B cell (primary cell): ENCODE data around the gene DDX50. TPM values are rescaled to one million over a fixed set of nuclear protein-coding genes. Genes with fewer than 3 reads are reported as not detected.

Experiments used
- ATAC-seq: fragments of 200-7000 bp; cut with Tn5 transposase; one replicate; pipeline ENCODE4 v1.10.0; 2021; ENCODE audit warnings: low read depth, mild to moderate bottlenecking, moderate number of reproducible peaks, moderate library complexity
- CTCF ChIA-PET: fragments of 350-600 bp; sonication (Branson Sonifier 250); formaldehyde crosslinking; loops from one replicate; lab custom pipeline; 2021; ENCODE audit warnings: antibody characterized with exemption, inconsistent platforms; lab: Charles Lee
- POLR2A ChIA-PET: fragments of 350-600 bp; sonication (Branson Sonifier 250); formaldehyde crosslinking; loops from one replicate; lab custom pipeline; 2021; ENCODE audit warnings: antibody characterized with exemption; lab: Charles Lee
- DNase-seq: peaks from one replicate; pipeline ENCODE4 v3.0.0; 2013
- H2AFZ ChIP-seq: 2 replicates; pipeline ENCODE4 v1.6.1; 2012; ENCODE audit warnings: mild to moderate bottlenecking, low read depth, low read length; ENCODE audit not compliant: insufficient read depth, poor library complexity, severe bottlenecking
- H3K27ac ChIP-seq, 2 donors: 1 replicate in 1 of 2; 2 replicates in 1 of 2; pipeline ENCODE4 v1.5.1; 2012 to 2013; ENCODE audit warnings: low read length in 2 of 2, mild to moderate bottlenecking in 2 of 2, moderate library complexity in 1 of 2
- H3K27me3 ChIP-seq, 4 experiments: fragments of 200-600 bp in 1 of 4; sonication (generic) in 1 of 4; replicated peaks in 1 of 4; 1 replicate in 2 of 4; 2 replicates in 2 of 4; pipeline versions ENCODE4 v1.6.1 to v1.7.0; 2013 to 2016; ENCODE audit warnings: low read length in 3 of 4, mild to moderate bottlenecking in 2 of 4, mixed read lengths in 1 of 4, moderate library complexity in 1 of 4; ENCODE audit not compliant: insufficient read depth in 4 of 4, control insufficient read depth in 3 of 4; ENCODE audit errors: control extremely low read depth in 1 of 4
- H3K36me3 ChIP-seq, 2 experiments: replicated peaks in 1 of 2; 1 replicate in 1 of 2; 2 replicates in 1 of 2; pipeline versions ENCODE4 v1.6.1 to v1.7.1; 2013; ENCODE audit warnings: low read length in 1 of 2; ENCODE audit not compliant: insufficient read depth in 2 of 2, control insufficient read depth in 1 of 2; ENCODE audit errors: control extremely low read depth in 1 of 2, extremely low read depth in 1 of 2
- H3K4me1 ChIP-seq, 2 donors: fragments of 200-600 bp in 1 of 2; sonication (generic) in 1 of 2; 1 replicate in 1 of 2; 2 replicates in 1 of 2; pipeline versions ENCODE4 v1.5.1 to v1.6.1; 2013 to 2017; ENCODE audit warnings: low read length in 2 of 2; ENCODE audit not compliant: control insufficient read depth in 2 of 2, insufficient read depth in 2 of 2
- H3K4me2 ChIP-seq: replicated peaks from 2 replicates; pipeline ENCODE3; 2012; ENCODE audit warnings: mild to moderate bottlenecking, low read depth, low read length; ENCODE audit not compliant: poor library complexity, severe bottlenecking
- H3K4me3 ChIP-seq, 5 experiments: fragments of 200-600 bp in 1 of 5; sonication (generic) in 1 of 5; 1 replicate in 3 of 5; 2 replicates in 2 of 5; pipeline versions ENCODE4 v1.5.1 to v1.7.0; 2011 to 2016; ENCODE audit warnings: low read length in 4 of 5, mild to moderate bottlenecking in 4 of 5, low read depth in 2 of 5, control low read depth in 1 of 5, moderate library complexity in 1 of 5; ENCODE audit not compliant: insufficient read depth in 1 of 5; ENCODE audit errors: control extremely low read depth in 1 of 5, extremely low read depth in 1 of 5
- H3K79me2 ChIP-seq: fragments of 200-600 bp; sonication (generic); one replicate; pipeline ENCODE4 v1.6.0; 2016; ENCODE audit warnings: low read length; ENCODE audit not compliant: control insufficient read depth, insufficient read depth
- H3K9ac ChIP-seq: fragments of 200-600 bp; sonication (generic); 2 replicates; pipeline ENCODE4 v1.6.1; 2017; ENCODE audit warnings: mild to moderate bottlenecking, low read length, moderate library complexity
- H3K9me3 ChIP-seq, 3 donors: one replicate each; pipeline versions ENCODE4 v1.6.1 to v1.7.1; 2013; ENCODE audit warnings: low read length in 2 of 3; ENCODE audit not compliant: control insufficient read depth in 2 of 3, insufficient read depth in 1 of 3; ENCODE audit errors: control extremely low read depth in 1 of 3
- H4K20me1 ChIP-seq: 2 replicates; pipeline ENCODE4 v1.6.0; 2012; ENCODE audit warnings: mild to moderate bottlenecking, low read length; ENCODE audit not compliant: insufficient read depth, control insufficient read depth, poor library complexity, severe bottlenecking
- H3K27ac Mint-ChIP-seq: one replicate; pipeline ENCODE4 v1.8.0; 2021; ENCODE audit warnings: mixed read lengths
- H3K27me3 Mint-ChIP-seq: one replicate; pipeline ENCODE4 v1.8.0; 2021; ENCODE audit warnings: mixed read lengths
- H3K4me1 Mint-ChIP-seq: one replicate; pipeline ENCODE4 v1.8.0; 2021; ENCODE audit warnings: mixed read lengths
- H3K4me3 Mint-ChIP-seq: one replicate; pipeline ENCODE4 v1.8.0; 2021; ENCODE audit warnings: mixed read lengths
- H3K9me3 Mint-ChIP-seq: one replicate; pipeline ENCODE4 v1.8.0; 2022; ENCODE audit warnings: mixed read lengths; ENCODE audit not compliant: insufficient read depth
- WGBS: methylation state at CpG from one replicate; pipeline ENCODE4 v1.1.5; 2013; ENCODE audit warnings: missing lambda C conversion rate; ENCODE audit not compliant: insufficient coverage; 5-methylcytosine and 5-hydroxymethylcytosine counted together
- intact Hi-C: fragments of 100-400 bp; cut with micrococcal nuclease; formaldehyde crosslinking; loops from one replicate; pipeline ENCODE4 v1.10.0; 2022
- polyA plus RNA-seq: library from polyadenylated mRNA; depleted of rRNA; stranded (reverse); fragments of >200 nt; gene quantifications from 2 replicates; pipeline ENCODE4 v1.2.3, GENCODE V29; 2012
- total RNA-seq, 2 donors: library from RNA; stranded (reverse); fragments of 120-200 nt in 1 of 2; gene quantifications; 1 replicate in 1 of 2; 2 replicates in 1 of 2; pipeline versions ENCODE4 v1.2.3 to v1.2.4, GENCODE V29; 2013 to 2022
- TF ChIP-seq, protein P1 (sequence below): fragments of 200-600 bp; IDR thresholded peaks from one replicate; pipeline ENCODE4 v1.8.0; 2022; ENCODE audit warnings: antibody characterized with exemption, mild to moderate bottlenecking

Gene DDX50
- total and polyA plus RNA-seq, 2 donors (not counting 1 experiment from before 2014, with no cell fraction given), result 15.6 to 39.3 TPM

DNA sequence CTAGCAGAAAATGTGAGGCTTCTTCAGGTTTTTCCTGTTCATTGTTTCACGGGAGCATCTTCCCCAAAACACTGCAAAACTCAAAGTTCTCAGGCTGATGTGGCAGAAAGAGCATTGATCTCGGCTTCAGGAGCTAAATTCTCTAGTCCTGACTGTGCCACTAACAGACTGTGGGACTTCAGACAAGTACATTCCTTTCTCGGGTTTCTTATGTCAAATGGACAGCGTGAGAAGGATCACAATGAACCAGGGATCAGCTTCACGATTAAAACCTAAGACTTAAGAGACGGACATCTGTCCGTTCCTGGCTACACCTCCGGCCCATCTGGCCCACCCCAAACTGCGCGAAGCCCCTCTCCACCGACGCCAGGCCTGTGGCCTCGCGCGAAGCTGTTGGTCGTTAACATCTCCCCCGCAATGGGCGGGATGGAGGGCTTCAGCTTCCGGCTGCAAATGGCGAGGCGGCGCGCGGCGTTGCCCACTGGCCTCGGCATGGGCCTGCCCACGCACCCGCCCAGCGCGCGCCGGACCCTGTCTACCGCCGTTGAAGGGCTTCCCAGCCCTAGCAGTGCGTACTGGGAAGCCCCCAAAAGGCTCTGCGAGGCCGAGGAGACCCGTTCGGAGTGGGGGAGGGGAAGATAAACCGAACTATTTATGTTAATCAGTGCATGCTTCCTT is 549 bp upstream of the DDX50 start:
- ATAC-seq, result peak; percentile 48
- 10% methylated on average over 35 of the region's 40 CpGs for WGBS

More for the DNA sequence above, 549 bp upstream of the DDX50 start:
- no peaks in the 10 kb centered on the region for H3K36me3 ChIP-seq
- H3K9ac ChIP-seq, result peak overlapping the region; percentile 92
- H3K4me3 ChIP-seq, result peak overlapping the region; percentile 67 to 97 (median 91)
- no peaks in the 10 kb centered on the region for H3K9me3 ChIP-seq
- ChIA-PET POLR2A (interaction anchor here (0.9 to 1.8 kb wide), 3 partner anchors 56 to 569 kb away, joined by 3 to 11 read pairs (median 3); partner anchors contain the start of genes DDX21, HNRNPH3 and SRGN), CTCF (interaction anchor here (1.6 kb wide), 1 partner anchor 55 kb away, joined by 6 read pairs; the partner anchor contains the start of gene DDX21)
- Mint-ChIP-seq H3K27ac (peak overlapping the region; percentile 100), H3K4me3 (peak overlapping the region; percentile 98), H3K4me1 (peaks cover 30% of the 10 kb centered on the region), H3K9me3 (no peaks in the 10 kb centered on the region), H3K27me3 (peaks cover 3% of the 10 kb centered on the region)
- H3K79me2 ChIP-seq, result peaks cover 43% of the 10 kb centered on the region
- H3K4me1 ChIP-seq, result peaks cover 20 to 22% of the 10 kb centered on the region in 2 donors
- no peak for DNase-seq
- H2AFZ ChIP-seq, result peak overlapping the region; percentile 97
- intact Hi-C loops, result loop anchor here (1.0 to 10.0 kb wide), 9 partner anchors 76 to 1914 kb away; partner anchors contain the start of genes CCAR1, HERC4, KIFBP and SGPL1
- TF ChIP-seq, protein P1, sequence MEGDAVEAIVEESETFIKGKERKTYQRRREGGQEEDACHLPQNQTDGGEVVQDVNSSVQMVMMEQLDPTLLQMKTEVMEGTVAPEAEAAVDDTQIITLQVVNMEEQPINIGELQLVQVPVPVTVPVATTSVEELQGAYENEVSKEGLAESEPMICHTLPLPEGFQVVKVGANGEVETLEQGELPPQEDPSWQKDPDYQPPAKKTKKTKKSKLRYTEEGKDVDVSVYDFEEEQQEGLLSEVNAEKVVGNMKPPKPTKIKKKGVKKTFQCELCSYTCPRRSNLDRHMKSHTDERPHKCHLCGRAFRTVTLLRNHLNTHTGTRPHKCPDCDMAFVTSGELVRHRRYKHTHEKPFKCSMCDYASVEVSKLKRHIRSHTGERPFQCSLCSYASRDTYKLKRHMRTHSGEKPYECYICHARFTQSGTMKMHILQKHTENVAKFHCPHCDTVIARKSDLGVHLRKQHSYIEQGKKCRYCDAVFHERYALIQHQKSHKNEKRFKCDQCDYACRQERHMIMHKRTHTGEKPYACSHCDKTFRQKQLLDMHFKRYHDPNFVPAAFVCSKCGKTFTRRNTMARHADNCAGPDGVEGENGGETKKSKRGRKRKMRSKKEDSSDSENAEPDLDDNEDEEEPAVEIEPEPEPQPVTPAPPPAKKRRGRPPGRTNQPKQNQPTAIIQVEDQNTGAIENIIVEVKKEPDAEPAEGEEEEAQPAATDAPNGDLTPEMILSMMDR, result no peak
- H3K27ac ChIP-seq, result peak overlapping the region; percentile 97 to 100
- no peaks in the 10 kb centered on the region for H4K20me1 ChIP-seq
- H3K4me2 ChIP-seq, result peak overlapping the region; percentile 87
- no peaks in the 10 kb centered on the region for H3K27me3 ChIP-seq
